GM19397 (cell line): Measurements from ENCODE around the gene PPP2R2D.

Experiments
- ATAC-seq: cut with Tn5 transposase; IDR thresholded peaks from one replicate; pipeline ENCODE4 v1.9.1; 2021; ENCODE audit warnings: mild to moderate bottlenecking, moderate library complexity; ENCODE audit not compliant: unreplicated experiment

Gene PPP2R2D

DNA sequence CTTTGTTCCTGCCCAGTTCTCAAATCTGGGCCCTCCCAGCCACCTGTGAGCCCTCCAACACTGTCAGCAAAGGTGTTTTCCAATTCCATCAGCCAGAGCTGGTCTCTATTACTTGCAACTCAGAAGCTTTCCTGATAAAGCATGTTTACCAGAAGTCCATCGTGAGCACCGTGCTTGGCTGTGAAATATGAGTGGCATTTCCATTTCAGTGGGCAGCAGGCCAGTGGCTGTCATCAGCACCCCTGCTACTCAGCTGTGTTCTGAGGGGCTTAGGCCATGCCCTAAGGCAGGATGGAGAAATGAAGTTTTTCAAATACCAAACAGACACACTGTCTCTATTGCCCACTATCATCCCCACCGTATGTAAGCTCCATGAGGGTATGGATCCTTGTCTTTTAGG, 93.6 kb downstream of the PPP2R2D start:
- no peak for ATAC-seq

DNA sequence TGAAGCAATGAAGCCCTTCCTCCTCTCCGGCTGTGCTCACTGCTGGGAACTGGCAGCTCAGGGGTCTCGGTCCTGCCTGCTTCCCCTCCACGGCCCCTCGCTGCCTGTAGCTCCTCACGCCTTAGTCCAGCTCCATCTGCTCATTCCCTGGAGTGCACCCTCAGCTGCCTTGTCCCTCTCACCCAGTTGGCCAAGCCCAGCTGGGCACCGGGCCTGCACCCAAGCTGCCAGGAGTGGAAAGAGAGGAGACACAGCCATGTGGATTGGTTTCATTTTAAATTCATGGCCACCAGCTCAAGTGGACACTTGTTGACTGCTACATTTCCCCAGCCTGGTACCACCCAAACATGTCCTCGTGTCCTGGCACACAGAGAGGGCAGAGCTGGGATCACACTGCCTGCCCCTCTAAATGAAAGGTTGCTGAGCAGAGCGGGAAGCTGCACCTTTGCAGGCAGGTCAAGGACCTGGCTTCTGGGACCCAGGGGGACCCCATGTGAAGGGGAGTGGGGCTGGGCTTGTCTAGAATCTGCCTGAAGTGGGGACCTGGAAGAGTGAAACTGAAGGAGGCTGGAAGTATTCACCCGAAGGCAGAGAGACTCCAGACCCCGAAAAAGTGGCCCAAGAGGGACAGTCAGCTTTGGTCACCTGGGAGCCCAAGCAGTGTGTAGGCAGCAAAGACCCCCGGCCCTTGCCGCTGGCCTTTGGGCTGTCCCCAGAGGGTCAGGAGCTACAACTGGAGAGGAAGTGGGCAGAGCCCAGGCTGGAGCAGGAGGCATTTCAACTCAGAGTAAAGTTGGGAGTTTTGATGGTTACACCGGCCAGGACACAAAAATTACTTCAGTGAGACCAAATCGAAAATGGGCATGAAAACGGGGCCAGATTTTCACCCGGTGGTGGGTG, 95.9 kb downstream of the PPP2R2D start:
- no peak for ATAC-seq

DNA sequence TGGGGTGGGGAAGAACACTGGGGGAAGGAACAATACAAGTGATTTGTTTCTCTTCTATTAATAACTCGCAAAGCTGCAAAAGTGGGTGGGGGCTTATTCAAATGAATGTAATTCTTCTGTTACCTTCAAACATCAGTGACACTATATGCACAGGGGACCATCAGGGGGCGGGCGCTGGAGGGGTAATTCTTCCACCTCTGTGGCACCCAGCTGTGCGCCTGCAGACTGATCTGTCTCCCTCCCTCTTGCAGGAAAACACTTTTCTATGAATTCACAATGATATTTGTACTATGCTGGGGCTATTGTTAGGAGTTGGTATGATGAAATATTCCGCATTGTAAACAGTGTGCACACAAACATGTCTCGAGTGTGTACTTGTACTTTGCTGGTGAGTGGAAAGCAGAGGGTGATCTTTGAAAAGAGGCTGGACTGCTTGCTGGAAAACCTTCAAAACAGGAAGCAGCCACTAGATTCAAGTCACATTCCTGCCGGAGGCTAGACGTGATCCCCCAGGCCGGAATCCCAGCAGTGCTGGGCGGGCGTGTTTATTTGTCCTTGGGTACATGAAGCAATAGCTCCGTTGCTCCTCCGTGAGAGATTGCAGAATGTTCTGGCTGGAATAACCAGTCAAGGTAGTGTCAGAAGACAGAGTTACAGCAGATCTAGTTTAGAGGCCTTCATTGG, 96.7 kb downstream of the PPP2R2D start:
- ATAC-seq: no peak

DNA sequence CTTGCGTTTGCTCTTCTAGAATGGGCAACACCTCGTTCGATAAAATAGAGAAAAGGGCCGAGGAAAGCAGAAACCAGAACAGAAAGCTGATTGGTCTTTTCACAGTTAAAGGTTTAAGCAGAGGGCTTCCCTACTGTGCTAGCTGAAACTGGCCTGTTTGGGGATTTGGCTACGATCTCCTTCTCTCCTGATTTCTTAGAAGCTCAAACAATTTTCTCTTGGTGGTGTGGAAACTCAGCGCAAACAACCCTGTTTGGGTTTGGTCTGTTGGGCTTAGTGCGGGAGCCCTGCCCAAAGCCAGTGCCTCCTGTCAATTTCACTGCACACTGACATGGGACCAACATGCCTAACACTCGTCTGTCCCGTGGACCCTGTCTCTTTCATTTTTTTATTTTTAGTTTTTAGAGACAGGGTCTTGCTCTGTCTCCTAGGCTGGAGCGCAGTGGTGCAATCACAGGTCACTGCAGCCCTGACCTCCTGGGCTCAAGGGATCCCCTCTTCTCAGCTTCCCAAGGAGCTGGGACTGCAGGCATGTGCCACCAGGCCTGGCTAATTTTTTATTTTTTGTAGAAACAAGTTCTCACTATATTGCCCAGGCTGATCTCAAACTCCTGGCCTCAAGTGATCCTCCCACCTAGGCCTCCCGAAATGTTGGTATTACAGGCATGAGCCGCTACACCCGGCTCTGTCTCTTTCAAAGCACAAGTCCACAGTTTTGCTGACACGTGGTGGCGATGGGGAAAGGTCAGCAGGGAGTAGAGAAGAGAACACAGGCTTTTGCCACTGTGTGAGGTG, 97.4 kb downstream of the PPP2R2D start:
- ATAC-seq: no peak

DNA sequence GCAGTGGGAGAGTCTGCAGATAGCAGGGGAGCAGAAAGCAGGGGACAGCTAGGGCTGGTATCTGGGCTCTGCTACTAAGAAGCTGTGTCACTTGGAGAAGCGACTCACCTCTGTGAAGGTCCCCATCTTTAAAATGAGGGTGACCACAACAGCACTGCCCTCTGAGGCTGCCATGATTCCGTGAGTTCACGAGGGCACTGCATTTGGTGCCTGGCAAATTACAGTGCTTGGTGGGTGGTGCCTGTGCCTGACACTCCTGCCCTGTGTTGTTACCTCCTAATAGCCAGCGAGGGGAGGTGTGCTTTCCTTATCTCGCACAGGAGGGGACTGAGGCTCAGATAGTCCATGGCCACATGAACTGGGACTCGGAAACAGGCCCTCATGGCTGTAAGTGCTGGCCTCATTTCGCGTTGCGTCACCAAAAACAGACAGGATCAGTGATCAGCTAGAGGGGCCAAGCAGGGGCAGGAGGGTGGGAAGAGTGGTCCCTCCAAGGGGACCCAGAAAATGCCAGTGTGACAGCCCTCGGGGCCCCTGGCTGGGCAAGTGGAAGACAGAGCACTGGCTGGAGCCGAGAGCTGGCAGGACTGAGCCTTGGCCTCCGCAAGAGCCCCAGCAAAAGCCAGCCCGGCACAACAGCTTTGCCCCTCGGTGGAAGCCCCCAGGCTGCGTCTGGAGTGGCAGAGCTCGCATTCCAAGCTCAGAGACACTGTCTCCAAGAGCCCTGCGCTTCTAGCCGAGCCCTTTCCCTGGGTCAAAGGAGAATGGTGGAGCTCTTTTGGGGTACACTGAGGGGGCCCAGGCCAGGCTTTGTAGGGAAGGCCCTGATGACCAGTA, 98.3 kb downstream of the PPP2R2D start:
- ATAC-seq: no peak

DNA sequence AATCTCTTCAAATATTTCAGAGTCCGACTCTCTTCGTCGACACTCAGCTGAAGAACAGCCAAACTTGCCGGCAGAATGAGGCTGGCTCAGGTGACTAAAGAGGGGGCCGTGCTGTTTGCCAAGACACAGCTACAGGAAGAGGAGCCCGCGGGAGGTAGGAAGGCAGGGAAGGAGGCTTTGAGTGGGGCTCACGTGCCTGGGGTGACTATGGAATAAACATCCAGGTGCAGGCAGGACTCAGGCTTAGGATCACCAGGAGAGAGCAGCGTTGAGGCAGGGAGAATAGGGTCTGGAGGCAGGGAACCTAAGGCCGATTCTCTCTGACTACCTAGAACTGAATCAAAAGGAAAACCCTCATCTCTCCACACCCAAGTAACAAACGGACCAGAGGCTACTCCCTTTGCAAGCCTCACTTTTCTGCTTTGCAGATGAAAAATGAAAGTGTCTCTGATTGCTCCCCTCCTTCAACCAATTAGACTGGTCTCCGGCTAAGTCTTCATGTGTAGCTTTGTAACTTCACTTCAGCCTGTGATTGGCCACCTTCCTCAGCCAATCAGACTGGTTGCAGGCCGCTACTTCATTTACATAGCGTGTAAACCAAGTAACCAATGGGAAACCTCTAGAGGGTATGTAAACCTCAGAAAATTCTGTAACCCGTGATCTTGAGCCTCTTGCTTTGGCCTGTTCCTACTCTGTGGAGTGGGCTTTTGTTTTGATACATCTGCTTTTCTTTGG, 100.6 kb downstream of the PPP2R2D start:
- ATAC-seq: no peak

DNA sequence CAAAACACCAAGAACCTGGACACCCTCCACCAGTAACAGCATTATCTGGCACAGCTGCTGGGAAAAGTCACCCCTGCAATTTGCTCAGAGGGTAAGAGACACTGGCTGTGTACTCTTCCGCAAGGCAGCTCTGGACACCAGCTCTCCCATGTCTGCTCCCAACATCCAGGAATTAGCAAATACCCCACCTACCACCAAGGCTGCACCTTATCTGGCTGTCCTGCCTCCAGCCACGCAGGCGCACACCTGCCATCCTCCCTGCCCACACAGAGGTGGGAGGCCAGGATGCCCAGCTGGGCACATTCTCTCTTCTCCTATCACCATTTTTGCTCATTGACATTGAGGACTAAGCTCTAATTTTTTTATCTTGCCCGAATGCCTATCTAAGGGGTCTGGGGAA, 101.2 kb downstream of the PPP2R2D start:
- ATAC-seq: no peak

DNA sequence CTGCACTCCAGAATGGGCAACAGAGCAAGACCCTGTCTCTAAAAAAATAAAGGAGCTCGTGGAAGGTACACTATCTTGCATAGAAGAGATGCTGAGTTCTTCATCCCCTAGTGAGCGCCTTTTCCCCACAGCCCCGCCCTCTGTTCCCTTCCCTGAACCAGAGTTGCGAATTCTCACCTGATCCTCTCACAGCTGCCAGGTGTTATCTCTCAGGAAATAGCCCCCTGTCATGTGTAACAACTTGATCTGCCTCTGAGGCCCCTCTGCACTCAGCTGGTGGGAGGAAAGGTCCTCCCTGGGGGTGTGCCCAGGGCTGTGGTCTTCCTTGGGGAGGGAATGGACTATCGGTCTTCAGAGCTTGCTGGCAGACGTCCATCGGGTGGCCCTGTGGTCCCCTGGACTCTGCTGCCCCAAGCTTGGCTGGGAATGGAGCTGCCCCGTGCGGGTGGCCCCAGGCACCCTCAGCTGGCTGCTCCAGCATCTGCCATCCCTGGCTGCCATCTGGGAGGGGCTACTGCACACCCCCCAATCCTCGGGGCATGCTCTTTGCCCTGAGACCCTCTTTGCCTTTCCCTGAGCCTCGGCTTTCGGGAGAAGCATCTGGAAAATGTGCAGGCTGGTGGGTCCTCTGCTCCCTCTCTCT, 102.6 kb downstream of the PPP2R2D start:
- ATAC-seq: no peak

DNA sequence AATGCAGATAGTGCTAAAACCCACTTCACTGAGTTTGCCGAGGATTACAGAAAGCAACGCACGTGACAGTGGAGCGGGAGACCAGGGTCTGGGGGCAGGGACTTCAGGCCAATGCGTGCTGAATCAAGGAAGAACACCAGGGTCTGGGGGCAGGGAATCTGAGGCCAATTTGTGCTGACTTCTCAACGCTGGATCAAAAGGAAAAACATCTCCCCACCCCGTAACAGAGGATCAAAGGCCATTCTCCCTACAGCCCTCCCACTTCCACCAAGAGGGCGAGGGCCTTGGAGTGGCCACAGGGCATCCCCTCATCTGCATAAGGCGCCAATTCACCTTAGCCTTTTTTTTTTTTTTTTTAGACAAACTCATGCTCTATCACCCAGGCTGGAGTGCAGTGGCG, 103.2 kb downstream of the PPP2R2D start:
- ATAC-seq: no peak

DNA sequence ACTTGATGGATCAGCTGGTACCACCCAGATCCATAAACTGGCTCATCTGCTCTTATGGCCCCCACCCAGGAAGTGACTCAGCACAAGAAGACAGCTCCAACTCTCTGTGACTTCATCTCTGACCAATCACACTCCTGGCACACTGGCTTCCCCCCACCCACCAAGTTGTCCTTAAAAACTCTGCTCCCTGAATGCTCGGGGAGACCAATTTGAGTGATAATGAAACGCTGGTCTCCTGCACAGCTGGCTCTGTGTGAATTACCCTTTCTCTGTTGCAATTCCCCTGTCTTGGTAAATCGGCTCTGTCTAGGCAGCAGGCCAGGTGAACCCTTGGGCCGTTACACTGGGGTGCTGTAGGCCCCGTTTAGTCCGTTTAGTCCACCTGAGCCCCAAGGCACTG, 104.3 kb downstream of the PPP2R2D start:
- no peak for ATAC-seq

DNA sequence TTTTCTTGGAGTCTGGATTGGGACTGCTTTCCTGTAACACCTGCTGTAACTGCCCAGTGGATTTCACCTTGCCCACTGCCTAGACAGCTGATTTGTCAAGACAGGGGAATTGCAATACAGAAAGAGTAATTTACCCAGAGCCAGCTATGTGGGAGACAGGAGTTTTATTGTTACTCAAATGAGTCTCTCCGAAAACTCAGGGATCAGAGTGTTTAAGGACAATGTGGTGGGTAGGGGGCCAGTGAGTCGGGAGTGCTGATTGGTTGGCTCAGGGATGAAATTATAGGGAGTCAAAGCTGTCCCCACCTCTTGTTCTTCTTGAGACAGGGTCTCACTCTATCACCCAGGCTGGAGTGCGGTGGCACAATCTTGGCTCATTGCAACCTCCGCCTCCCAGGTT, 106.2 kb downstream of the PPP2R2D start:
- ATAC-seq: no peak

DNA sequence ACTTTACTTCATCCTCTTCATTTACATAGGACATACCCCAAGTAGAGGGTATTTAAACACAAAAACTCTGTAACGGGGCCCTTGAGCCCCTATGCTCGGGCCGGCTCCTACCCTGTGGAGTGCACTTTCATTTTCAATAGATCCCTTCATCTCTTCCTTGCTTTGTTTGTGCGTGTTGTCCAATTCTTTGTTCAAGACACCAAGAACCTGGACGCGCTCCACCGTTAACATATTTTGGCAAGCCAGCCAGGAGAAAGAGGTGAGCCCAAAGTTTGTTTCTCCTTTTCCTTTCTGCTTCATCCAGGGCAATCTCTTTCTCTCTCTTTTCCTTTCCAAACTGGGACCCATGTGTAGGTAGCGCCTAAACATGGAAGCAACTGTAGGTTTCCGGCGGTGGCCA, 106.9 kb downstream of the PPP2R2D start:
- no peak for ATAC-seq
